ENCODE measurements around the gene IARS2. TPM values are rescaled to one million over a fixed set of nuclear protein-coding genes. Genes with fewer than 3 reads are reported as not detected.
"Not testable (repeated sequence)": the region's sequence is repeated elsewhere in the genome, so short reads cannot be mapped to it uniquely, and the experiment has no call there.

IARS2 gene
- total RNA-seq, 1 experiment from 2014 or later: 79.8 TPM

GRCh38 chr1:220164116-220164515 is 70.2 kb downstream of the IARS2 start:
- Histone ChIP-seq H2AFZ (ENCODE audit: low read length) (no peak overlapping the region), H3K9ac (ENCODE audit: low read length) (no peak overlapping the region), H3K27me3 (ENCODE audit: low read length) (no peaks in the 10 kb centered on the region), H3K4me2 (ENCODE audit: low read depth, low read length, poor library complexity, severe bottlenecking) (no peak overlapping the region), H3K4me3 (ENCODE audit: low read length) (no peak overlapping the region), H3K9me3 (ENCODE audit: low read length) (no peaks in the 10 kb centered on the region), H3K9me2 (replicated peaks; ENCODE audit: insufficient read depth, low read length) (no peaks in the 10 kb centered on the region), H4K20me1 (ENCODE audit: insufficient read depth, low read depth, low read length) (no peaks in the 10 kb centered on the region), H3K27ac (ENCODE audit: low read length) (no peak overlapping the region), H3K4me1 (ENCODE audit: low read length) (no peaks in the 10 kb centered on the region), H3K79me2 (ENCODE audit: low read length) (no peaks in the 10 kb centered on the region; the same call in 1 of the 2 replicates), H3K36me3 (ENCODE audit: insufficient read depth, low read length) (peaks cover 57% of the 10 kb centered on the region)
- no peak for DNase-seq

GRCh38 chr1:220164517-220164916 is 70.6 kb downstream of the IARS2 start:
- Histone ChIP-seq H3K9me2 (replicated peaks; ENCODE audit: insufficient read depth, low read length) (no peaks in the 10 kb centered on the region), H3K4me2 (ENCODE audit: low read depth, low read length, poor library complexity, severe bottlenecking) (no peak overlapping the region), H3K9me3 (ENCODE audit: low read length) (no peaks in the 10 kb centered on the region), H3K79me2 (ENCODE audit: low read length) (no peaks in the 10 kb centered on the region; the same call in 1 of the 2 replicates), H3K4me3 (ENCODE audit: low read length) (no peak overlapping the region), H3K27me3 (ENCODE audit: low read length) (no peaks in the 10 kb centered on the region), H4K20me1 (ENCODE audit: insufficient read depth, low read depth, low read length) (no peaks in the 10 kb centered on the region), H3K9ac (ENCODE audit: low read length) (no peak overlapping the region), H3K4me1 (ENCODE audit: low read length) (no peaks in the 10 kb centered on the region), H3K27ac (ENCODE audit: low read length) (no peak overlapping the region), H3K36me3 (ENCODE audit: insufficient read depth, low read length) (peaks cover 58% of the 10 kb centered on the region), H2AFZ (ENCODE audit: low read length) (no peak overlapping the region)
- DNase-seq: no peak

GRCh38 chr1:220166853-220167252 is 72.9 kb downstream of the IARS2 start:
- Histone ChIP-seq H3K79me2 (ENCODE audit: low read length) (no peaks in the 10 kb centered on the region; the same call in 1 of the 2 replicates), H3K9me2 (replicated peaks; ENCODE audit: insufficient read depth, low read length) (no peaks in the 10 kb centered on the region), H3K27ac (ENCODE audit: low read length) (no peak overlapping the region), H3K36me3 (ENCODE audit: insufficient read depth, low read length) (peaks cover 59% of the 10 kb centered on the region), H3K4me3 (ENCODE audit: low read length) (no peak overlapping the region), H3K4me2 (ENCODE audit: low read depth, low read length, poor library complexity, severe bottlenecking) (no peak overlapping the region), H4K20me1 (ENCODE audit: insufficient read depth, low read depth, low read length) (no peaks in the 10 kb centered on the region), H2AFZ (ENCODE audit: low read length) (no peak overlapping the region), H3K27me3 (ENCODE audit: low read length) (no peaks in the 10 kb centered on the region), H3K4me1 (ENCODE audit: low read length) (no peaks in the 10 kb centered on the region), H3K9me3 (ENCODE audit: low read length) (no peaks in the 10 kb centered on the region), H3K9ac (ENCODE audit: low read length) (no peak overlapping the region)
- no peak for DNase-seq

GRCh38 chr1:220169887-220170286 is 76.0 kb downstream of the IARS2 start:
- H3K9me3 ChIP-seq (ENCODE audit: low read length); H3K4me1 ChIP-seq (ENCODE audit: low read length); H3K9ac ChIP-seq (ENCODE audit: low read length); H3K27ac ChIP-seq (ENCODE audit: low read length); H3K27me3 ChIP-seq (ENCODE audit: low read length); H3K79me2 ChIP-seq (ENCODE audit: low read length); DNase-seq; H3K4me2 ChIP-seq (ENCODE audit: low read depth, low read length, poor library complexity, severe bottlenecking); H2AFZ ChIP-seq (ENCODE audit: low read length); H3K4me3 ChIP-seq (ENCODE audit: low read length); H3K9me2 ChIP-seq (replicated peaks; ENCODE audit: insufficient read depth, low read length); H4K20me1 ChIP-seq (ENCODE audit: insufficient read depth, low read depth, low read length): not testable (repeated sequence)
- peaks cover 65% of the 10 kb centered on the region for H3K36me3 ChIP-seq (ENCODE audit: insufficient read depth, low read length)

GRCh38 chr1:220170836-220171526 is 77.0 kb downstream of the IARS2 start:
- Histone ChIP-seq H3K4me3 (ENCODE audit: low read length) (no peak overlapping the region), H3K27me3 (ENCODE audit: low read length) (no peaks in the 10 kb centered on the region), H3K4me2 (ENCODE audit: low read depth, low read length, poor library complexity, severe bottlenecking) (no peak overlapping the region), H3K79me2 (ENCODE audit: low read length) (peaks cover 17% of the 10 kb centered on the region), H3K9me3 (ENCODE audit: low read length) (no peaks in the 10 kb centered on the region), H2AFZ (ENCODE audit: low read length) (no peak overlapping the region), H3K9ac (ENCODE audit: low read length) (no peak overlapping the region), H3K4me1 (ENCODE audit: low read length) (no peaks in the 10 kb centered on the region), H3K9me2 (replicated peaks; ENCODE audit: insufficient read depth, low read length) (no peaks in the 10 kb centered on the region), H3K27ac (ENCODE audit: low read length) (no peak overlapping the region), H4K20me1 (ENCODE audit: insufficient read depth, low read depth, low read length) (no peaks in the 10 kb centered on the region), H3K36me3 (ENCODE audit: insufficient read depth, low read length) (peaks cover 58% of the 10 kb centered on the region)
- no peak for DNase-seq

GRCh38 chr1:220176540-220176939 is 82.6 kb downstream of the IARS2 start:
- H3K27me3 ChIP-seq (ENCODE audit: low read length): no peaks in the 10 kb centered on the region
- no peak overlapping the region for H3K4me3 ChIP-seq (ENCODE audit: low read length)
- no peak for DNase-seq
- no peak overlapping the region for H3K4me2 ChIP-seq (ENCODE audit: low read depth, low read length, poor library complexity, severe bottlenecking)
- peaks cover 51% of the 10 kb centered on the region for H3K79me2 ChIP-seq (ENCODE audit: low read length)
- H3K27ac ChIP-seq (ENCODE audit: low read length): no peak overlapping the region
- no peak overlapping the region for H3K9ac ChIP-seq (ENCODE audit: low read length)
- H3K9me2 ChIP-seq (replicated peaks; ENCODE audit: insufficient read depth, low read length): no peaks in the 10 kb centered on the region
- H3K9me3 ChIP-seq (ENCODE audit: low read length): no peaks in the 10 kb centered on the region
- no peaks in the 10 kb centered on the region for H3K4me1 ChIP-seq (ENCODE audit: low read length)
- H4K20me1 ChIP-seq (ENCODE audit: insufficient read depth, low read depth, low read length): no peaks in the 10 kb centered on the region
- no peak overlapping the region for H2AFZ ChIP-seq (ENCODE audit: low read length)
- H3K36me3 ChIP-seq (ENCODE audit: insufficient read depth, low read length): peaks cover 54% of the 10 kb centered on the region; the same call in 1 of the 2 replicates

GRCh38 chr1:220182111-220182510 is 88.2 kb downstream of the IARS2 start:
- H3K27me3 ChIP-seq (ENCODE audit: low read length): no peaks in the 10 kb centered on the region
- H3K9me3 ChIP-seq (ENCODE audit: low read length): no peaks in the 10 kb centered on the region
- H3K79me2 ChIP-seq (ENCODE audit: low read length): peaks cover 31% of the 10 kb centered on the region
- H3K27ac ChIP-seq (ENCODE audit: low read length): no peak overlapping the region
- peaks cover 43% of the 10 kb centered on the region; the same call in 1 of the 2 replicates for H3K36me3 ChIP-seq (ENCODE audit: insufficient read depth, low read length)
- H3K9ac ChIP-seq (ENCODE audit: low read length): no peak overlapping the region
- H3K9me2 ChIP-seq (replicated peaks; ENCODE audit: insufficient read depth, low read length): no peaks in the 10 kb centered on the region
- no peak for DNase-seq
- H3K4me1 ChIP-seq (ENCODE audit: low read length): no peaks in the 10 kb centered on the region
- H3K4me3 ChIP-seq (ENCODE audit: low read length): no peak overlapping the region
- H4K20me1 ChIP-seq (ENCODE audit: insufficient read depth, low read depth, low read length): no peaks in the 10 kb centered on the region
- H3K4me2 ChIP-seq (ENCODE audit: low read depth, low read length, poor library complexity, severe bottlenecking): no peak overlapping the region
- H2AFZ ChIP-seq (ENCODE audit: low read length): no peak overlapping the region

GRCh38 chr1:220182656-220183055 is 88.7 kb downstream of the IARS2 start:
- Histone ChIP-seq H3K36me3 (ENCODE audit: insufficient read depth, low read length) (peaks cover 37% of the 10 kb centered on the region; the same call in 1 of the 2 replicates), H3K9me2 (replicated peaks; ENCODE audit: insufficient read depth, low read length) (no peaks in the 10 kb centered on the region), H2AFZ (ENCODE audit: low read length) (no peak overlapping the region), H3K9me3 (ENCODE audit: low read length) (no peaks in the 10 kb centered on the region), H3K9ac (ENCODE audit: low read length) (no peak overlapping the region), H3K4me2 (ENCODE audit: low read depth, low read length, poor library complexity, severe bottlenecking) (no peak overlapping the region), H3K4me3 (ENCODE audit: low read length) (no peak overlapping the region), H3K79me2 (ENCODE audit: low read length) (peaks cover 27% of the 10 kb centered on the region), H3K27me3 (ENCODE audit: low read length) (no peaks in the 10 kb centered on the region), H3K4me1 (ENCODE audit: low read length) (no peaks in the 10 kb centered on the region), H3K27ac (ENCODE audit: low read length) (no peak overlapping the region), H4K20me1 (ENCODE audit: insufficient read depth, low read depth, low read length) (no peaks in the 10 kb centered on the region)
- no peak for DNase-seq
